ENCODE data around the gene ERLIN1. TPM values are rescaled to one million over a fixed set of nuclear protein-coding genes. Genes with fewer than 3 reads are reported as not detected.

Gene ERLIN1
- total RNA-seq, 6 experiments from 2014 or later, result 37.1 to 82.0 (median 54.1) TPM

DNA sequence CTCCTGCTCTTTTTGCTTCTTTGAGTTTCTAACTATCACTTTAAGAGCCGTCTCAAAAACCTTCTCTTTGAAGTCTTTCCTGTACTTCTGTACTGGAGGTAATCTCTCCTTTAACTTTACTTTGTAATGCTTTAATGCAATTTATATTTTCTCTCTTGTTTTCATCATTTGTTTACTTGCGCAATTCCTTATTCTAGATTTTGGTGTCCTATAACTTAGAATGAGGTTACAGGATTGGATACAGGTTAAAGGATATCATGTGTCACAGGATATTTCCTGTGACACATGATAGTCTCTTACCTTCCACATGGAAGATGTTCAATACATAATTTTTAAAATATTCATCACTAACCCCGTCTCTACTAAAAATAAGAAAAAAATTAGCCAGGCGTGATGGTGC, 61.7 kb downstream of the ERLIN1 start:
- Histone ChIP-seq H3K27me3 (no peaks in the 10 kb centered on the region), H3K4me3 (no peak overlapping the region), H3K36me3 (no peaks in the 10 kb centered on the region), H3K27ac (no peak overlapping the region), H3K4me1 (no peaks in the 10 kb centered on the region), H3K9me3 (no peaks in the 10 kb centered on the region)
- TF ChIP-seq, protein P1, sequence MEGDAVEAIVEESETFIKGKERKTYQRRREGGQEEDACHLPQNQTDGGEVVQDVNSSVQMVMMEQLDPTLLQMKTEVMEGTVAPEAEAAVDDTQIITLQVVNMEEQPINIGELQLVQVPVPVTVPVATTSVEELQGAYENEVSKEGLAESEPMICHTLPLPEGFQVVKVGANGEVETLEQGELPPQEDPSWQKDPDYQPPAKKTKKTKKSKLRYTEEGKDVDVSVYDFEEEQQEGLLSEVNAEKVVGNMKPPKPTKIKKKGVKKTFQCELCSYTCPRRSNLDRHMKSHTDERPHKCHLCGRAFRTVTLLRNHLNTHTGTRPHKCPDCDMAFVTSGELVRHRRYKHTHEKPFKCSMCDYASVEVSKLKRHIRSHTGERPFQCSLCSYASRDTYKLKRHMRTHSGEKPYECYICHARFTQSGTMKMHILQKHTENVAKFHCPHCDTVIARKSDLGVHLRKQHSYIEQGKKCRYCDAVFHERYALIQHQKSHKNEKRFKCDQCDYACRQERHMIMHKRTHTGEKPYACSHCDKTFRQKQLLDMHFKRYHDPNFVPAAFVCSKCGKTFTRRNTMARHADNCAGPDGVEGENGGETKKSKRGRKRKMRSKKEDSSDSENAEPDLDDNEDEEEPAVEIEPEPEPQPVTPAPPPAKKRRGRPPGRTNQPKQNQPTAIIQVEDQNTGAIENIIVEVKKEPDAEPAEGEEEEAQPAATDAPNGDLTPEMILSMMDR (IDR thresholded peaks at IDR 0.05), result no peak
- TF ChIP-seq POLR2A (IDR thresholded peaks at IDR 0.05), result no peak
- intact Hi-C loops (cut with DNase I), result no loop called here
- DNase-seq (no peak), ATAC-seq (no peak)
- 79% methylated on average over 4 of the region's 4 CpGs for WGBS (ENCODE audit: insufficient coverage, low coverage, low lambda C conversion rate, missing lambda C conversion rate)

- no peaks in the 10 kb centered on the region for H3K9me3 ChIP-seq
- ATAC-seq (no peak), DNase-seq (no peak)
- no peaks in the 10 kb centered on the region for H3K4me1 ChIP-seq
- H3K27ac ChIP-seq, result no peak overlapping the region
- no peaks in the 10 kb centered on the region for H3K27me3 ChIP-seq
- no peak overlapping the region for H3K4me3 ChIP-seq
- intact Hi-C loops (cut with DNase I), result no loop called here
- no peak for TF ChIP-seq POLR2A (IDR thresholded peaks at IDR 0.05)
- TF ChIP-seq, protein P1 (IDR thresholded peaks at IDR 0.05), result no peak
- H3K36me3 ChIP-seq, result no peaks in the 10 kb centered on the region
Measured at GRCh38 chr10:100122780-100123179, 63.0 kb downstream of the ERLIN1 start.

DNA sequence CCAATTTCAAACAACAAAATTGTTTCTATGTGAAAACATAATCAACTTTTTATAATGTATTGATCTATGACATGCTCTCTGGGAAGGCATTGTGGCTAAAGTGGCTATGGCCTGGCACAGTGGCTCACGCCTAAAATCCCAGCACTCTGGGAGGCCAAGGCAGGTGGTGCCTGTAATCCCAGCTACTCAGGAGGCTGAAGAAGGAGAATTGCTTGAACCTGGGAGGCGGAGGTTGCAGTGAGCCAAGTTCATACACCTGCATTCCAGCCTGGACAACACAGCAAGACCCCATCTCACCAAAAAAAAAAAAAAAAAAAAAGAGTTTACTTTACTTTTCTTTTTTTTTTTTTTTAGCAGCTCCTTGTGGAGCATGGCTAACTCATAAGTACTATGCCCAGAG, 65.3 kb downstream of the ERLIN1 start:
- 100% methylated on average over 2 of the region's 2 CpGs for WGBS (ENCODE audit: insufficient coverage, low coverage, low lambda C conversion rate, missing lambda C conversion rate)

GRCh38 chr10:100119726-100120125, 66.1 kb downstream of the ERLIN1 start:
- TF ChIP-seq POLR2A (IDR thresholded peaks at IDR 0.05), result no peak
- TF ChIP-seq, protein P1 (IDR thresholded peaks at IDR 0.05), result no peak
- Histone ChIP-seq H3K27me3 (no peaks in the 10 kb centered on the region), H3K36me3 (no peaks in the 10 kb centered on the region), H3K4me3 (no peak overlapping the region), H3K27ac (no peak overlapping the region), H3K9me3 (no peaks in the 10 kb centered on the region), H3K4me1 (no peaks in the 10 kb centered on the region)
- WGBS (ENCODE audit: insufficient coverage, low coverage, low lambda C conversion rate, missing lambda C conversion rate), result 79% methylated on average over 4 of the region's 4 CpGs
- DNase-seq (no peak), ATAC-seq (no peak)
- intact Hi-C loops (cut with DNase I), result no loop called here

More for the DNA sequence above, 65.3 kb downstream of the ERLIN1 start:
- no peak overlapping the region for H3K27ac ChIP-seq
- no peaks in the 10 kb centered on the region for H3K4me1 ChIP-seq
- DNase-seq, result no peak
- no peak for ATAC-seq
- H3K27me3 ChIP-seq, result no peaks in the 10 kb centered on the region
- no peaks in the 10 kb centered on the region for H3K36me3 ChIP-seq
- H3K9me3 ChIP-seq, result no peaks in the 10 kb centered on the region
- TF ChIP-seq, protein P1 (IDR thresholded peaks at IDR 0.05), result no peak
- TF ChIP-seq POLR2A (IDR thresholded peaks at IDR 0.05), result no peak
- intact Hi-C loops (cut with DNase I), result no loop called here
- H3K4me3 ChIP-seq, result no peak overlapping the region

All from right lobe of liver (tissue), 6 donors.